Measurements from ENCODE around the gene PPP2R3B. TPM values are rescaled to one million over a fixed set of nuclear protein-coding genes. Genes with fewer than 3 reads are reported as not detected.
"Not testable (repeated sequence)": the region's sequence is repeated elsewhere in the genome, so short reads cannot be mapped to it uniquely, and the experiment has no call there.

PPP2R3B gene
- total RNA-seq, 1 donor from 2014 or later = 65.2 TPM

DNA sequence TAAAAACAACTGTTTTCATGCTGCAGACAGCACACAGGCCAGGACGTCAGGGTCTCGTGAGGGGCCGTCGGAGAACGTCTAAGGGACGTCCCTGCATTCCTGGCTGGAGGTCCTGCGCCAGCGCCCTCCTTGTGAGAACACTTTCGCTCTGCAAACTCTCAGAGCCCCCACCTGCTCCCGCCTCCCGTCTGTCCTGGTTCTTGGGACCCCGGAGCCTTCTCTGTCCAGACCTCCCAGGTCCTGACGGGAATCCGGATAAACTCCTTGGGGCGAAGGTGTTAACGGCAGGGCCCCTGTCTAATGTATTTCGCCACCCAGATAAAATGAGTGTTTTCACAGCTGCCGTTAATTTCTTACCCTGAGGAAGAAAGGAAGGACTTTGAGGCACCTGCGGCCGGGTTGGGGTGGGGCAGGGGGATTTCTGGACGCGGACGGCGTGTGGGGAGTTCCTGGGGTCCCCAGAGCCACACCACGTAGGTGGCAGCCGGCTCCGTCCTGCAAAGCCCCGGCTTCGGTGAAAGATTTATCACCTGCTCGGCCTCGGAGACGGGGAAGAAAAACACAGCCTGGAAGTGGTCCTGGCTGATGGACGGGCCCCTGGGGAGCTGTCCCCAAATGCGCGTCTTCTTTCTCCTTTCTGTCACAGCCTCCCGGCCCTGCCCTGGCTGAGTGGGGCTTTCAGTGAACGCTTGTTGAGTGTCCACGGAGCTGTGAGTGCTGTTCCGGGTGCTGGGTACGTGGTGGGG lies 35.1 kb upstream of the PPP2R3B start:
- Mint-ChIP-seq H3K27ac (no peak overlapping the region), H3K36me3 (no peaks in the 10 kb centered on the region)

DNA sequence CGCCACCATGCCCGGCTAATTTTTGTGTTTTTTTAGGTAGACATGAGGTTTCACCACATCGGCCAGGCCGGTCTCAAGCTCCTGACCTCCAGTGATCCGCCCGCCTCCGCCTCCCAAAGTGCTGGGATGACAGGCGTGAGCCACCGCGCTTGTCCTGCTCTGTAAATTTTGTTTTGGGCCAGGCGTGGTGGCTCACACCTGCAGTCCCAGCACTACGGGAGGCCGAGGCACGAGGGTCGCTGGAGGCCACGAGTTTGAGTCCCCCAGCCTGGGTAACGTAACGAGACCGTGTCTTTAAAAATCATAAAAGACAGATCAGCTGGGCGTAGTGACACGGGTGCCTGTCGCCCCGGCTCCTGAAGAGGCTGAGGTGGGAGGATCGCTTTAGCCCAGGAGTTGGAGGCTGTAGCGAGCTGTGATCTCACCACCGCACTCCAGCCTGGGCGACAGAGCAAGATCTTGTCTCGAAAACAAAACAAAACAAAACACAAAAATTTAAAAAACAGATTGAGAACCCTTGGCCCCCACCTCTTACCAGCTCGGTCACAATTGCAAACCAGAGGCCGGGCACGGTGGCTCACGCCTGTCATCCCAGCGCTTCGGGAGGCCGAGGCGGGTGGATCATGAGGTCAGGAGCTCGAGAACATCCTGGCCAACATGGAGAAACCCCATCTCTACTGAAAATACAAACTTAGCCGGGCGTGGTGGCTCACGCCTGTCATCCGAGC lies 34.0 kb upstream of the PPP2R3B start:
- no peak for DNase-seq (ENCODE audit: low spot score in 2 of 2, unreplicated experiment in 2 of 2)
- H3K9me3 Mint-ChIP-seq = no peaks in the 10 kb centered on the region

More for the DNA sequence above, 35.1 kb upstream of the PPP2R3B start:
- Mint-ChIP-seq H3K4me1 (no peaks in the 10 kb centered on the region), H3K4me3 (no peak overlapping the region), H3K9me3 (no peaks in the 10 kb centered on the region), H3K27me3 (ENCODE audit: low read depth) (peaks cover 11% of the 10 kb centered on the region)
- DNase-seq (ENCODE audit: low spot score in 2 of 2, unreplicated experiment in 2 of 2) = no peak
- TF ChIP-seq, protein P1, sequence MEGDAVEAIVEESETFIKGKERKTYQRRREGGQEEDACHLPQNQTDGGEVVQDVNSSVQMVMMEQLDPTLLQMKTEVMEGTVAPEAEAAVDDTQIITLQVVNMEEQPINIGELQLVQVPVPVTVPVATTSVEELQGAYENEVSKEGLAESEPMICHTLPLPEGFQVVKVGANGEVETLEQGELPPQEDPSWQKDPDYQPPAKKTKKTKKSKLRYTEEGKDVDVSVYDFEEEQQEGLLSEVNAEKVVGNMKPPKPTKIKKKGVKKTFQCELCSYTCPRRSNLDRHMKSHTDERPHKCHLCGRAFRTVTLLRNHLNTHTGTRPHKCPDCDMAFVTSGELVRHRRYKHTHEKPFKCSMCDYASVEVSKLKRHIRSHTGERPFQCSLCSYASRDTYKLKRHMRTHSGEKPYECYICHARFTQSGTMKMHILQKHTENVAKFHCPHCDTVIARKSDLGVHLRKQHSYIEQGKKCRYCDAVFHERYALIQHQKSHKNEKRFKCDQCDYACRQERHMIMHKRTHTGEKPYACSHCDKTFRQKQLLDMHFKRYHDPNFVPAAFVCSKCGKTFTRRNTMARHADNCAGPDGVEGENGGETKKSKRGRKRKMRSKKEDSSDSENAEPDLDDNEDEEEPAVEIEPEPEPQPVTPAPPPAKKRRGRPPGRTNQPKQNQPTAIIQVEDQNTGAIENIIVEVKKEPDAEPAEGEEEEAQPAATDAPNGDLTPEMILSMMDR (IDR thresholded peaks at IDR 0.05; ENCODE audit: unreplicated experiment) = no peak

DNA sequence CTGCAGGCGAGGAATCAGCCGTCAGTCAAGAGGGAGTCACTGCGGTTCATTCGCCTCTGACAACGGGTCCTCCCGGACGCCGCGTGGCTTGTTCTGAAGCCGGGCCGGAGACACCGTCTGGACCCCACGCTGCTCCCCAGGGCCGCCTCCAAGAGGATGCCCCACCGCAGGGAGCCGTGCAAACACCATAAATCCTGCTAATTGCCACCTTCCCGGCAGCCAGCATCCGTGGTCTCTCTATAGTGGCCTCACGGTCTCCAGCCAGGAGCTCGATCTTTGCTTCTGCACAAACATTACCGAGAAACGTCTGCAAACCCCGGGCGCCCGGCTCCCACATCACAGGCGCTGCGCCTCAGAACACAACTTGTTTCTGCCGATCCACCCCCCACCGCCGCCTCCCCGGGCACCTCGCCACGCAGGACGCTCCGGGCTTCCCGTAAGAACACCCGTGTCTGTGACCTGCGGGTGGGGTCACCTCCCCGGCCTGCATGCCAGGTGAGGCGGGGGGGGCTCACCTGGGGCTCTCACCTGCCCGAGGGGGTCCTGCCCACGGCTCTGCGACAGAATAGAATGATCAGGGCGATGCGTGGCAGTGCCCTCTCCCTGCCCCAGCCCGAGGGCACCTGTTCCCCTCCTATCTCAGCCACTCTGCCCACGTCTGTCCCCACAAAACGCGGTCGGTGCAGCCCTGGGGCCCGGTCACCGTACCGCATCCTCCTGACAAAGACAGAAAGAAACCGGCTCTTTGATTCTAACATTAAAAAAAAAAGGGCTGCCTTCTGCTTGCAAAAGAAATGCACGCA lies 32.4 kb upstream of the PPP2R3B start:
- H3K4me1 Mint-ChIP-seq = no peaks in the 10 kb centered on the region
- H3K4me3 Mint-ChIP-seq = no peak overlapping the region
- no peaks in the 10 kb centered on the region for H3K36me3 Mint-ChIP-seq
- no peak for DNase-seq (ENCODE audit: low spot score in 2 of 2, unreplicated experiment in 2 of 2)
- TF ChIP-seq, protein P1 (IDR thresholded peaks at IDR 0.05; ENCODE audit: unreplicated experiment) = no peak
- H3K9me3 Mint-ChIP-seq = no peaks in the 10 kb centered on the region
- H3K27ac Mint-ChIP-seq = no peak overlapping the region
- peaks cover 16% of the 10 kb centered on the region for H3K27me3 Mint-ChIP-seq (ENCODE audit: low read depth)

More for the DNA sequence above, 34.0 kb upstream of the PPP2R3B start:
- no peaks in the 10 kb centered on the region for H3K4me1 Mint-ChIP-seq
- TF ChIP-seq, protein P1 (IDR thresholded peaks at IDR 0.05; ENCODE audit: unreplicated experiment) = no peak
- H3K4me3 Mint-ChIP-seq = no peak overlapping the region
- H3K27ac Mint-ChIP-seq = no peak overlapping the region
- peaks cover 6% of the 10 kb centered on the region for H3K27me3 Mint-ChIP-seq (ENCODE audit: low read depth)
- H3K36me3 Mint-ChIP-seq = no peaks in the 10 kb centered on the region

DNA sequence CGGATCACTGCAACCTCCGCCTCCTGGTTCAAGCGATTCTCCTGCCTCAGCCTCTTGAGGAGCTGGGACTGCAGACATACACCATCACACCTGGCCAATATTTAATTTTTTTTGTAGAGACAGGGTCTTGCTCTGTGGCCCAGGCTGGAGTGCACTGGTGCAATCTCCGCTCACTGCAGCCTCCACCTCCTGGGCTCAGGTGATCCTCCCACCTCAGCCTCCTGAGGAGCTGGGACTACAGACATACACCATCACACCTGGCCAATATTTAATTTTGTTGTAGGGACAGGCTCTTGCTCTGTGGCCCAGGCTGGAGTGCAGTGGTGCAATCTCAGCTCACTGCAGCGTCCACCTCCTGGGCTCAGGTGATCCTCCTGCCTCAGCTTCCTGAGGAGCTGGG lies 28.8 kb upstream of the PPP2R3B start:
- not testable (repeated sequence) for H3K4me3 Mint-ChIP-seq; H3K9me3 Mint-ChIP-seq; DNase-seq (ENCODE audit: low spot score in 2 of 2, unreplicated experiment in 2 of 2); H3K27ac Mint-ChIP-seq; H3K4me1 Mint-ChIP-seq; H3K36me3 Mint-ChIP-seq
- H3K27me3 Mint-ChIP-seq (ENCODE audit: low read depth) = peaks cover 33% of the 10 kb centered on the region

DNA sequence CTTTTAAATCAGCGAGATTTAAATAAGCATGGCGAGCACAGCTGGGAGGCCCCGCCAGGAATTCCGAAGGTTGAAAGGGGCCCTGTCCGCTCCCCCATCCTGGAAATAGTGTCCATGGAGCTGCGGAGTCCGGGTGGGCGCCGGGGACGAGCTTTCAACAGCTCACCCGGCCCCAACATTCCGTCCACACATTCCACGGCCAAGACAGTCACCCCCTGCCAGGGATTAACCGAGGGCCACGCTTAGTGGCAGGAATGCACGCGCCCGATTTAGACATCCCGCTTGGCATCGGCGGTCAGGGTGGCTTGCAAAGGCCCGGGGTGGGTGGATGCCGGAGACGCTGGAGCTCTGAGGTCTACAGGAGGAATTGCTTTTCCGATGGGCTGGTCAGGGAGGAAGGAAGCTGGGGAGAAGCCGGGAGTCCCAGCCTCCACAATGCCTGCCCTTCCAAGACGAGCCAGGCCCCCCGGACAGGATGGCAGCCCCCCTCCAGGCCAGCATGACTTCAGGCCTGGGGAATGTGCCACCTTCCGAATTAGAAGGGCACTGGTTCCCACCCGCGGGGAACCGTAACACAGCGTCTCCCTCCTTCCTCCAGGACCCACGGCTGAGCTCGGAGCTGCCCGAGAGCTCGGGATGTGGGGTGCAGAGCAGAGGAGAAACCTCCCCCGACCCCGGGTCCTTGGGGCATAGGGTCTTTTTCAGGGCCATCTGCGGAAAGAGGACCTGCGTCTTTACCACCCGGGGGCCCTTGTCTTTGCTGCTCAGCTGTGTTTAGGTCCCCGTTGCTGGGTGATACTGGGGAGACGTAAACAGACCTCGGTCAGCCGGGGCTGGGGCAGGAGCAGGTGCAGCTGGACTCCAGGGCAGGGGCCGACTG lies 26.9 kb upstream of the PPP2R3B start:
- no peak for DNase-seq (ENCODE audit: low spot score in 2 of 2, unreplicated experiment in 2 of 2)
- TF ChIP-seq, protein P1 (IDR thresholded peaks at IDR 0.05; ENCODE audit: unreplicated experiment) = no peak
- Mint-ChIP-seq H3K36me3 (peaks cover 5% of the 10 kb centered on the region), H3K4me1 (peaks cover 3% of the 10 kb centered on the region), H3K4me3 (peak overlapping the region; percentile 54), H3K27me3 (ENCODE audit: low read depth) (peaks cover 33% of the 10 kb centered on the region), H3K27ac (no peak overlapping the region), H3K9me3 (peaks cover 4% of the 10 kb centered on the region)
